HepG2 (cell line): Measurements from ENCODE around the gene CCDC201. TPM values are rescaled to one million over a fixed set of nuclear protein-coding genes. Genes with fewer than 3 reads are reported as not detected.

Source experiments
- DPF2 ChIP-seq: sonication (generic); formaldehyde crosslinking; IDR thresholded peaks from 2 replicates; pipeline ENCODE4 v1.4.0; 2020; ENCODE audit warnings: mild to moderate bottlenecking, low read depth, missing genetic modification reagents, borderline replicate concordance
- GABPB1 ChIP-seq: IDR thresholded peaks from 2 replicates; pipeline ENCODE4 v1.6.1; 2016; ENCODE audit warnings: mild to moderate bottlenecking, missing genetic modification reagents, moderate library complexity, missing compliant biosample characterization
- GATAD2A ChIP-seq: IDR thresholded peaks from 2 replicates; pipeline ENCODE4 v1.6.1; 2016
- KAT8 ChIP-seq: IDR thresholded peaks from 2 replicates; pipeline ENCODE4 v1.6.1; 2016; ENCODE audit warnings: missing genetic modification reagents, missing compliant biosample characterization
- SUZ12 ChIP-seq: fragments of 150-350 bp; IDR thresholded peaks from 2 replicates; pipeline ENCODE4 v1.6.1; 2014; ENCODE audit warnings: low read depth, low read length
- ZFP62 ChIP-seq: sonication (generic); formaldehyde crosslinking; IDR thresholded peaks from 2 replicates; pipeline ENCODE4 v1.4.0; 2020; ENCODE audit warnings: missing genetic modification reagents
- ZNF263 ChIP-seq: sonication (generic); formaldehyde crosslinking; IDR thresholded peaks from 2 replicates; pipeline ENCODE4 v1.4.0; 2020; ENCODE audit warnings: missing genetic modification reagents
- ZNF367 ChIP-seq: sonication (generic); formaldehyde crosslinking; IDR thresholded peaks from 2 replicates; pipeline ENCODE4 v1.4.0; 2020; ENCODE audit warnings: missing genetic modification reagents, borderline replicate concordance
- ZNF431 ChIP-seq: sonication (generic); formaldehyde crosslinking; IDR thresholded peaks from 2 replicates; pipeline ENCODE4 v1.9.0; 2022; ENCODE audit warnings: missing genetic modification reagents, low read depth, mild to moderate bottlenecking, borderline replicate concordance
- ZNF879 ChIP-seq: sonication (generic); formaldehyde crosslinking; IDR thresholded peaks from 2 replicates; pipeline ENCODE4 v1.8.1; 2023; ENCODE audit warnings: missing genetic modification reagents
- polyA plus RNA-seq, 8 experiments: library from polyadenylated mRNA; depleted of rRNA in 3 of 8; stranded (reverse) in 7 of 8; unstranded in 1 of 8; fragments of >200 nt; fragmentation: Illumina TruSeq in 4 of 8; extraction: Trizol in 4 of 8; gene quantifications; 2 replicates each; pipeline versions ENCODE4 v1.2.1 to v1.2.3, GENCODE V29; 2011 to 2016; ENCODE audit warnings: low read depth in 4 of 8, missing spikeins in 1 of 8, mixed read lengths in 1 of 8; ENCODE audit not compliant: insufficient read depth in 1 of 8
- total RNA-seq, 5 experiments: library from RNA; depleted of rRNA; stranded (reverse); fragments of >200 nt; fragmentation: Illumina TruSeq; extraction: Trizol; gene quantifications; 2 replicates each; pipeline ENCODE4 v1.2.3, GENCODE V29; 2016; ENCODE audit warnings: low read depth in 1 of 5
- TF ChIP-seq, protein P1 (sequence below): sonication (generic); formaldehyde crosslinking; IDR thresholded peaks from 2 replicates; pipeline ENCODE4 v1.5.0; 2020; ENCODE audit warnings: missing genetic modification reagents
- TF ChIP-seq, protein P2 (sequence below): sonication (generic); formaldehyde crosslinking; IDR thresholded peaks from 2 replicates; pipeline ENCODE4 v1.8.1; 2023; ENCODE audit warnings: mild to moderate bottlenecking, missing genetic modification reagents
- TF ChIP-seq, protein P3 (sequence below): sonication (generic); formaldehyde crosslinking; IDR thresholded peaks from 2 replicates; pipeline ENCODE4 v1.8.1; 2022; ENCODE audit warnings: low read depth, mild to moderate bottlenecking, missing genetic modification reagents
- TF ChIP-seq, protein P4 (sequence below): sonication (generic); formaldehyde crosslinking; IDR thresholded peaks from 2 replicates; pipeline ENCODE4 v1.5.1; 2020; ENCODE audit warnings: missing genetic modification reagents, mild to moderate bottlenecking, borderline replicate concordance
- TF ChIP-seq, protein P5 (sequence below): sonication (generic); formaldehyde crosslinking; IDR thresholded peaks from 2 replicates; pipeline ENCODE4 v1.4.0; 2020; ENCODE audit warnings: mild to moderate bottlenecking, missing genetic modification reagents
- TF ChIP-seq, protein P6 (sequence below): sonication (generic); formaldehyde crosslinking; IDR thresholded peaks from 2 replicates; pipeline ENCODE4 v1.4.0; 2020; ENCODE audit warnings: missing genetic modification reagents, borderline replicate concordance

CCDC201 gene
- total and polyA plus RNA-seq, 2 of the 13 experiments (the other 11 are each of a cell fraction or from before 2014, with no cell fraction given), result 0.92 TPM; not detected in 1

DNA sequence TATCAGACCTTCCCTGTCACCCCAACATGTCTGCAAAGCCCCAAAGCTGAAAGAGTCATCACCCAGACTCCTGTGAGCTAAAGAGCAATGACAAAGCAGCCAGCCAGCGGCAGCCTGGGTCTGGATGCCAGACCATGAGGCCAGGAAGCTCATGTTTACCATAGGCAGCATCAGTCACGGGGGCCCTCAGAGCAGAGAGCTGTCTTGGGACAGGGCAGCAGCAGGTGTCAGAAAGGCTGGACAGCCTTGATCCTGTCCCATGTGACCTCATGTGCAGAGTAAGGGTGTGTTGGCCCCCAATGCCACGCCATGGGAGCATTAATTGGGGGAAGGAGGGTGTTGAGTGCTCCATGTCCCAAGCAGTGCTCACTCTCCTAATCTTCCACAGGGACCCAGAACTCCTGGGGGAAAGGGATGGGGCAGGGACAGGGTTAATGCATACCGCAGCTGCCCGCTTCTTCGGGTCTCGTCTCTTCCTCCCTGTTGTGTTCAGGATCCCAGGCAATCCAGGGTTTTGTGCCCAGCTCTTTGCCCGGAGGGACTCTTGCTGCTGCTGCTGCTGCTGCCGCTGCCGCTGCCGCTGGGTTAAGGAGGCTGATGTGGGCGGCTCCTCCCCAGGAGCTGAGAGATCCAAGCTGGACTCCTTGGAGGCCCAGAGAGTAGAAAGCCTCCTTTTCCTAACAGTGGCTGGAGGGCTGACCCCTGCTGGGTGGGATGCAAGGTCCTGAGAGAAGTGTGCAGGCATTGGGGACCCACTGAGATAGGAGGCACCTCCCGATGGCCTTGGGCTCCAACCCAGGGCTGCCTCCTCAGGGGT is 7.1 kb downstream of the CCDC201 start (continued):
- no peak for TF ChIP-seq ZFP62 (CRISPR knock-in tag)
- TF ChIP-seq SUZ12, result no peak
- no peak for TF ChIP-seq ZNF367
- TF ChIP-seq, protein P1, sequence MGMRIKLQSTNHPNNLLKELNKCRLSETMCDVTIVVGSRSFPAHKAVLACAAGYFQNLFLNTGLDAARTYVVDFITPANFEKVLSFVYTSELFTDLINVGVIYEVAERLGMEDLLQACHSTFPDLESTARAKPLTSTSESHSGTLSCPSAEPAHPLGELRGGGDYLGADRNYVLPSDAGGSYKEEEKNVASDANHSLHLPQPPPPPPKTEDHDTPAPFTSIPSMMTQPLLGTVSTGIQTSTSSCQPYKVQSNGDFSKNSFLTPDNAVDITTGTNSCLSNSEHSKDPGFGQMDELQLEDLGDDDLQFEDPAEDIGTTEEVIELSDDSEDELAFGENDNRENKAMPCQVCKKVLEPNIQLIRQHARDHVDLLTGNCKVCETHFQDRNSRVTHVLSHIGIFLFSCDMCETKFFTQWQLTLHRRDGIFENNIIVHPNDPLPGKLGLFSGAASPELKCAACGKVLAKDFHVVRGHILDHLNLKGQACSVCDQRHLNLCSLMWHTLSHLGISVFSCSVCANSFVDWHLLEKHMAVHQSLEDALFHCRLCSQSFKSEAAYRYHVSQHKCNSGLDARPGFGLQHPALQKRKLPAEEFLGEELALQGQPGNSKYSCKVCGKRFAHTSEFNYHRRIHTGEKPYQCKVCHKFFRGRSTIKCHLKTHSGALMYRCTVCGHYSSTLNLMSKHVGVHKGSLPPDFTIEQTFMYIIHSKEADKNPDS (CRISPR knock-in tag), result 0 out of 2 replicates have a peak, but pooled peaks have one; percentile 54
- TF ChIP-seq ZNF263, result peak; percentile 80
- TF ChIP-seq, protein P2, sequence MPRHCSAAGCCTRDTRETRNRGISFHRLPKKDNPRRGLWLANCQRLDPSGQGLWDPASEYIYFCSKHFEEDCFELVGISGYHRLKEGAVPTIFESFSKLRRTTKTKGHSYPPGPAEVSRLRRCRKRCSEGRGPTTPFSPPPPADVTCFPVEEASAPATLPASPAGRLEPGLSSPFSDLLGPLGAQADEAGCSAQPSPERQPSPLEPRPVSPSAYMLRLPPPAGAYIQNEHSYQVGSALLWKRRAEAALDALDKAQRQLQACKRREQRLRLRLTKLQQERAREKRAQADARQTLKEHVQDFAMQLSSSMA (CRISPR knock-in tag), result no peak
- TF ChIP-seq ZNF431 (CRISPR knock-in tag), result 0 out of 2 replicates have a peak, but pooled peaks have one; percentile 37
- TF ChIP-seq, protein P3, sequence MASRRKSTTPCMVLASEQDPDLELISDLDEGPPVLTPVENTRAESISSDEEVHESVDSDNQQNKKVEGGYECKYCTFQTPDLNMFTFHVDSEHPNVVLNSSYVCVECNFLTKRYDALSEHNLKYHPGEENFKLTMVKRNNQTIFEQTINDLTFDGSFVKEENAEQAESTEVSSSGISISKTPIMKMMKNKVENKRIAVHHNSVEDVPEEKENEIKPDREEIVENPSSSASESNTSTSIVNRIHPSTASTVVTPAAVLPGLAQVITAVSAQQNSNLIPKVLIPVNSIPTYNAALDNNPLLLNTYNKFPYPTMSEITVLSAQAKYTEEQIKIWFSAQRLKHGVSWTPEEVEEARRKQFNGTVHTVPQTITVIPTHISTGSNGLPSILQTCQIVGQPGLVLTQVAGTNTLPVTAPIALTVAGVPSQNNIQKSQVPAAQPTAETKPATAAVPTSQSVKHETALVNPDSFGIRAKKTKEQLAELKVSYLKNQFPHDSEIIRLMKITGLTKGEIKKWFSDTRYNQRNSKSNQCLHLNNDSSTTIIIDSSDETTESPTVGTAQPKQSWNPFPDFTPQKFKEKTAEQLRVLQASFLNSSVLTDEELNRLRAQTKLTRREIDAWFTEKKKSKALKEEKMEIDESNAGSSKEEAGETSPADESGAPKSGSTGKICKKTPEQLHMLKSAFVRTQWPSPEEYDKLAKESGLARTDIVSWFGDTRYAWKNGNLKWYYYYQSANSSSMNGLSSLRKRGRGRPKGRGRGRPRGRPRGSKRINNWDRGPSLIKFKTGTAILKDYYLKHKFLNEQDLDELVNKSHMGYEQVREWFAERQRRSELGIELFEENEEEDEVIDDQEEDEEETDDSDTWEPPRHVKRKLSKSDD (CRISPR knock-in tag), result no peak
- peak; percentile 45; the same call in 1 of the 2 replicates for TF ChIP-seq DPF2 (CRISPR knock-in tag)
- TF ChIP-seq ZNF879, result no peak
- TF ChIP-seq, protein P4, sequence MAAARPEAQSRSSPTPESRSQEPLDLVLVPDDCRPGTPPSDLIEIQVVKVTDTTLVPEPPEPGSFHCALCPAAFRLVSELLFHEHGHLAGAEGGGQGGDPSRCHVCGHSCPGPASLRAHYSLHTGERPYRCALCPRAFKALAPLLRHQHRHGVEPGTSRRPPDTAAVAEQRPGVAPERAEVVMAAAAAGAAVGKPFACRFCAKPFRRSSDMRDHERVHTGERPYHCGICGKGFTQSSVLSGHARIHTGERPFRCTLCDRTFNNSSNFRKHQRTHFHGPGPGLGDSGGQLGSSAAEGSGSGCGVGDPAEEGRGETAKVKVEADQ (CRISPR knock-in tag), result no peak
- TF ChIP-seq GATAD2A, result peak; percentile 52; the same call in 1 of the 2 replicates
- 0 out of 2 replicates have a peak, but pooled peaks have one; percentile 13 for TF ChIP-seq GABPB1
- 0 out of 2 replicates have a peak, but pooled peaks have one; percentile 22 for TF ChIP-seq KAT8 (CRISPR knock-in tag)
- TF ChIP-seq, protein P5, sequence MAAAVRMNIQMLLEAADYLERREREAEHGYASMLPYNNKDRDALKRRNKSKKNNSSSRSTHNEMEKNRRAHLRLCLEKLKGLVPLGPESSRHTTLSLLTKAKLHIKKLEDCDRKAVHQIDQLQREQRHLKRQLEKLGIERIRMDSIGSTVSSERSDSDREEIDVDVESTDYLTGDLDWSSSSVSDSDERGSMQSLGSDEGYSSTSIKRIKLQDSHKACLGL (CRISPR knock-in tag), result peak; percentile 53; the same call in 1 of the 2 replicates
- TF ChIP-seq, protein P6, sequence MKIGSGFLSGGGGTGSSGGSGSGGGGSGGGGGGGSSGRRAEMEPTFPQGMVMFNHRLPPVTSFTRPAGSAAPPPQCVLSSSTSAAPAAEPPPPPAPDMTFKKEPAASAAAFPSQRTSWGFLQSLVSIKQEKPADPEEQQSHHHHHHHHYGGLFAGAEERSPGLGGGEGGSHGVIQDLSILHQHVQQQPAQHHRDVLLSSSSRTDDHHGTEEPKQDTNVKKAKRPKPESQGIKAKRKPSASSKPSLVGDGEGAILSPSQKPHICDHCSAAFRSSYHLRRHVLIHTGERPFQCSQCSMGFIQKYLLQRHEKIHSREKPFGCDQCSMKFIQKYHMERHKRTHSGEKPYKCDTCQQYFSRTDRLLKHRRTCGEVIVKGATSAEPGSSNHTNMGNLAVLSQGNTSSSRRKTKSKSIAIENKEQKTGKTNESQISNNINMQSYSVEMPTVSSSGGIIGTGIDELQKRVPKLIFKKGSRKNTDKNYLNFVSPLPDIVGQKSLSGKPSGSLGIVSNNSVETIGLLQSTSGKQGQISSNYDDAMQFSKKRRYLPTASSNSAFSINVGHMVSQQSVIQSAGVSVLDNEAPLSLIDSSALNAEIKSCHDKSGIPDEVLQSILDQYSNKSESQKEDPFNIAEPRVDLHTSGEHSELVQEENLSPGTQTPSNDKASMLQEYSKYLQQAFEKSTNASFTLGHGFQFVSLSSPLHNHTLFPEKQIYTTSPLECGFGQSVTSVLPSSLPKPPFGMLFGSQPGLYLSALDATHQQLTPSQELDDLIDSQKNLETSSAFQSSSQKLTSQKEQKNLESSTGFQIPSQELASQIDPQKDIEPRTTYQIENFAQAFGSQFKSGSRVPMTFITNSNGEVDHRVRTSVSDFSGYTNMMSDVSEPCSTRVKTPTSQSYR, result no peak
